ENCODE results near the gene WNT7B.
"Not testable (repeated sequence)": the region's sequence is repeated elsewhere in the genome, so short reads cannot be mapped to it uniquely, and the experiment has no call there.

WNT7B gene

DNA sequence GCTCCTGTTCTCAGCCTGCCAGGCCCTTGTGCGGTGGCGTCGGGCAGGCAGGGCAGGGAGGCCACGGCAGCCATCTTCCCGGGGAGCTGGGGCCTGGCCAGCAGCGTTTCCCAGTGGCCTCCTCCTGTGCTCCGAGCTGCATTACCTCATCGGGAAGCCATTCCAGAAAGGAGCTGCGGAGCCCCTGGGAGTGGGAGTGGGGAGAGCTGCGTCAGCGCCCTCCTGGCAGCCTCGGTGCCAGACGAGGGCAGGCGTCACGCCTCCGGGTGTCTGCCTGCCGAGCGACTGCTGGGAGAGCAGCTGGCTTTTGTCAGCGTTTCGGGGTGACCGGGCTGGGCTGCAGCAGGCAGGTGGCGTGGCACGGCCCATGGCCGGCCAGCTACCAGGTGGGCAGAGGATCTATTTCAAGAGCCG is 30.9 kb upstream of the WNT7B start:
- no peak for DNase-seq

DNA sequence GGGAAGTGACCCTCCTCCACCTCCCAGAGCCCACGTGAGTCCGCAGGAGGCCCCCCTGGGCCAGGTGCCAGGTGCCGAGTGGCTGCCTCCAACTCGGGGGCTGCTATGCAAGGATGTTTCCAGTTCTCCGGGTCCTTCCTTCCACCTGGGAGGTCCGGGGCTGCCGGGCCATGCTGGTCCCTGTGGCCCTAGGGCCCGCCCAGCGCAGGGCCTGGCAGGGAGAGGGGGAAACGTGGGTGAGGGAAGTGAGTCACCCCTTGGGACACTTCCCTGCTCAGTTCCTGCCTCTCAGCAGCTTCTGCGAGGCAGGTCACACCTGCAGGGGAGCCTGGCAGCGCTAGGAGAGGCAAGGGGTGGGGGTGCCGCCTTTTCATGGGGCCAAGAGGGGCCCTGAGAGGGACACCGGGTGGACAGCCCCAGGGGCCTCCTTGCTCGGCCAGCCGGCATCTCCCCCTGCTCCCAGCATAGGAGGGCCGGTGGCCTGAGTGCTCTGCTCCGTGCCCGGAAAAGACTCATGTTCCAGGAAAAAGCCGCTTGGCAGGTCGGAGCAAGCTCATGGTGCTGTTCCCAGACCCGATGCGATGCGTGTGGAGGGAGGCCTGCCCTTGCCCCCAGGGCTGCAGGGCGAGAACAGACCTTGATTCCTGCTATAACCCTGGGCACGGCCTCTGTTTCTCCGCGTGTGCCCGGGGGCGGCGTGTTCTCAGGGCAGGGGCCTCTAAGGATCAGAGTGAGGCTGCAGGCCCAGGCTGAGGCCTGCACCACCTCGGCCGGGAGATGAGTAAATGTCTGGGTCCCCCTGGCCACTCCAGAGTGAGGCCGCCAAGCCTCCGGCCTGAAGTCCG is 30.3 kb upstream of the WNT7B start:
- DNase-seq = no peak

GRCh38 chr22:46006379-46007002 is 29.5 kb upstream of the WNT7B start:
- peak; percentile 95 for DNase-seq

GRCh38 chr22:46005116-46005705 is 28.2 kb upstream of the WNT7B start:
- not testable (repeated sequence) for DNase-seq

DNA sequence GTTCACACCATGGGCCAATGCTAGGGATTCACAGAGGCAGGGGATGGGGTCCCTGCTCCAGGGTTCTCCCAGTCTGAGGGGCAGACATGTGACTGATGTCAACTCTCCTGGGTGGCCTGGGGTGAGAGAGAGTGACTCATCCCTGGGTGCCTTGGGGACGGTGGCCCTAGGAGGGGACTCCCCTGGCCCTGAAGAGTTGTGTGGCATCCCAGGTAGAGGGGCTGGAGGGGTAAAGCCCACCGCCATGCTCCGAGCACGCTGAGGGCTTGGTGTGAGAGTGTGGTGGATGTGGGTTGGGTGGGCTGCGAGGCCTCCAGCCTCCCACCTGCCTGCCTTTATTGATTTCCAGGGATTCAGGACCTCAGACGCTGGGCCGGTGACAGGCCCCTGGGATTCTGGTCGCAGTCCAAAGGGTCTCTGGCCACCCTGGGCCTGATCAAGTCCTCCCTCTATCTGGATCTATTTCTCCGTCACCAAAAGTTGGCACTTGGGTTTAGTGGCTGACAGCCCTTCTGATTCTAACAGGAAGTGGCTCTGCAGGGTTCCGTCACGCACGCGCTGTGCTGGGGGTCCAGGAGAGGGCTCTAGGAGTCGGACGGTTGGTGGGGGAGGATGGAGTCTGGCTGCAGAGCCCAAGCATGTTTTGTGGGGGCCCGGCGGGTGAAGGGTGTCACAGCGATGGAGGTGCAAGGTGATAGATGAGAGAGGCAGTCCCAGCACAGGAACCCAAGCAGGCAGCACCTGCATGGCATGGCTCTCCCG is 27.3 kb upstream of the WNT7B start:
- no peak for DNase-seq

DNA sequence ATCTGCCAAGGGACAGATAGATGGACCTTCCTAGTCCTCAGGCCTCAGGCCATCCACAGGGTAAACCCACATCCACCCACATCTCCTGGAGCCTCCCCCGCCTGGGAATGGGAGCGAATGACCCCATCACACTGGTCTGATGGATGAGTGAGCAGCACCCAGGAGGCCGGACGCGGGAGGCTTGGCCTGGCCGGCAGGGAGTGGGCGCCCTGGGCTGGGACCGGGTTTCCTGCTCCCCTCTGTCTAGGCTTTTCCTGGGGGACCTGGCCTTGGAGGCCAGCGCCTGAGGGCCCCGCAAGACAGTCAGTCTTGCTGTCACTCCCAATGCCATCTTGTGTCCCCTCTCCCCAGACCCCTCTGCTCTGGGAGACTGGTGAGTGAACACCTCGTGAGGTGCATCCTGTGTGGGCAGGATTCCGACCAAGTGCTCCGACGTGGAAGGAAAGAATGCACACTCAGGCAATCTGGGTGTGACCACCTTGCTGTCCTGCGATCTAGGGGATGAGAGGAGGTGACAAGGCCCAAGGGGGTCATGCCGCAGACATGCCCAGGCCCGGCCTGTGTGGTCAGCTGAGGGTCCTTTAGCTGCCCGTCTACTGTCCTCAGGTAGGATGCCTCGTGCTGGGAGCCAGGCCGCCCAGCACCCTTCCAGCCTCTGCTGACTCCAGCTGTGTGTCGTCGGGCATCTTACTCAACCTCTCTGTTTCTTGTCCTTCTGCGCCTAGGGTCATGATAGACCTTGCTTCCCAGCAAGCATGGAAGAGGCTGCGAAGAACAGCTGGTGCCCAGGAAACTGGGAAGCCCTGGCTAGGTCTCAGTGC is 26.5 kb upstream of the WNT7B start:
- no peak for DNase-seq

DNA sequence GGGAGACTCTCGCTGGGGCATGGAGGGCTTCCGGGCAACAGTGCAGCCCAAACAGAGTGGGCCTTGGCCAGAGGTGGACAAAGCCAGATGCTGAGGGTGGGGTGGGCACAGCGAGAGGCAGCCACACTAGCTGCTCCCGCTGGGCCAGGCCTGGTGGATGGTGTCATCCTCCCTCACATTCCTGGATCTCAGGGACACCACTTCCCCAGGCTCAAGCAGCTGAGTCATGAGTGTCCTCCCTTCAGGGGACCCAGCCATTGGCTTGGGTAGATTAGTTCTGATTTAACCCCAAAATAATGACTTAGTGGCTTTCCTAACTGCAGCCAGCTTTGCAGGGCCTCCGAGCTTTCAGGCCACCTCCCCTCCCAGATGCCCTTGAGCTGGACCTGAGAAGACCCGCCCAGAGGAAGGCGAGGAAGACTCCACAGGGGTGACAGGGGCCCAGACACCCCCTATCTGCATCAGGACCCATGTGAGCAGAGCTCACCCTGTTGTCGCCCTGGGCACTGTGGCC is 25.9 kb upstream of the WNT7B start:
- no peak for DNase-seq

DNA sequence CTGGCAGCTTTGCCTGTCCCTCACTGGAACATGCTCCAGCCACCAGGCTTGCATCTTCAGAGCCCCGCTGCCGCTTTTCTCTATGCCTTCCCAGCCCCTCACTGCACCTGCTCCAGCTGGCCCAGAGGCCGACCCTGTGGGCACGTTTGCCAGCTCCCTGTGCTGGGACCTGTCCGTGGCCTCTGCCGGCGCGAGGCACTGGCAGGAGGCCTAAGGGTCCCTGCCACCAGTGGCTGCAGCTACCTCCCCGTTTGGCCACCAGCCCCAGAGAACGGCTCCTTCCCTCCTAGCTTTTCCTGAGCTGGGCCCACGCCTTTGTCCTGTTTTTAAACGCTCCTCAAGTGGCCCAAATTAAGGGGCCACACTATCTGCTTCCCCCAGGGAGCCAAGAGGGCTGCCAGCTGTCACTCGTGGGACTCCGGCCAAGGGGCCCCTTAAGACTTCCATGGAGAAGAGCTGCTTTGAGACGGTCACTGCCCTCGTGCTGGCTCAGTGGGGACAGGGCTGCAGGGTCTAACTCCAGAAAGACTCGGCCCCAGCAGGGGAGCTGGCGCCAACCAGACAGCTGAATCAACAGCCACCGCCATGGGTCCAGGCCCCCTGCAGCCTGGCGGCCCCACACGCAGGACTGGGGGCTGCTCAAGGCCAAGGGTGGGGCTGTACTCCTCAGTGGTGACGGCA is 24.6 kb upstream of the WNT7B start:
- DNase-seq = no peak

- DNase-seq = no peak
These were observed 24.1 kb upstream of the WNT7B start for GRCh38 chr22:46001046-46001425.

- no peak for DNase-seq
These were observed 23.4 kb upstream of the WNT7B start for GRCh38 chr22:46000081-46001027.

- DNase-seq = no peak
These were observed 22.5 kb upstream of the WNT7B start for GRCh38 chr22:45999379-45999971.

DNA sequence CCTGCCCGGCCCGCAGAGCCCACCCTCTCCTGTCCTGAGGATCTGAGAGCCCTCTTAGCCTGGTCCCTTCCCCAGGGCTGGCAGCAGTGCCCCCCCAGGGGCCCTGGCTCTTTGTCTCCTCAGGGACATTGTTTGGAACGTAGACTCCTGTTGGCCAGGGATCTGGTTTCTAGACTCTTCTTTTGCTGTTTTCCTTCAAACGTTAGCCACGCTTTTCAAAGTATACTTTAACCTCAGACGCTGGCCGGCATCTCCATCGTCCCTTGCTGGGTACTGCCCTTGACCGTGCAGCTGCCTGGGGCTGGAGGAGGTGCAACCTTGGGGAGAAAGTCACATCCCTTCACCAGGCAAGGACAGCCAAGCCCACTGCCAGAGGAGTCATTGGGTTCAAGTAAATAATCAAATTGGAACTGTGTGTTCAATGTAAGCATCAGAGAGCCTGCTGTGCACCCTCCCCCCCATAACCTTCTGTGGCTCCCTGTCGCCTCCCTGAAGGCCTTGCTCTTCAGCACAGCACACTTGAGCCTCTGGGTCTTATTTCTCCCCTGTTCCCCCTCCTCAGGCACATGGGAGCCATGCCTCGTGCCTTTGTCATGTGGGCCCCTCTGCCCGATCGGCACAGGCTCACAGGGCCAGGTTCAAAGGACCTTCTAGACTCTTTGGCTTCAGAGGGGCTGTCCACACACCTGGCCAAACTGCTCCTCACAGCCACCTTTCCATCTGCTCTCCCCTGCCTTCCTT is 21.8 kb upstream of the WNT7B start:
- DNase-seq = no peak

DNA sequence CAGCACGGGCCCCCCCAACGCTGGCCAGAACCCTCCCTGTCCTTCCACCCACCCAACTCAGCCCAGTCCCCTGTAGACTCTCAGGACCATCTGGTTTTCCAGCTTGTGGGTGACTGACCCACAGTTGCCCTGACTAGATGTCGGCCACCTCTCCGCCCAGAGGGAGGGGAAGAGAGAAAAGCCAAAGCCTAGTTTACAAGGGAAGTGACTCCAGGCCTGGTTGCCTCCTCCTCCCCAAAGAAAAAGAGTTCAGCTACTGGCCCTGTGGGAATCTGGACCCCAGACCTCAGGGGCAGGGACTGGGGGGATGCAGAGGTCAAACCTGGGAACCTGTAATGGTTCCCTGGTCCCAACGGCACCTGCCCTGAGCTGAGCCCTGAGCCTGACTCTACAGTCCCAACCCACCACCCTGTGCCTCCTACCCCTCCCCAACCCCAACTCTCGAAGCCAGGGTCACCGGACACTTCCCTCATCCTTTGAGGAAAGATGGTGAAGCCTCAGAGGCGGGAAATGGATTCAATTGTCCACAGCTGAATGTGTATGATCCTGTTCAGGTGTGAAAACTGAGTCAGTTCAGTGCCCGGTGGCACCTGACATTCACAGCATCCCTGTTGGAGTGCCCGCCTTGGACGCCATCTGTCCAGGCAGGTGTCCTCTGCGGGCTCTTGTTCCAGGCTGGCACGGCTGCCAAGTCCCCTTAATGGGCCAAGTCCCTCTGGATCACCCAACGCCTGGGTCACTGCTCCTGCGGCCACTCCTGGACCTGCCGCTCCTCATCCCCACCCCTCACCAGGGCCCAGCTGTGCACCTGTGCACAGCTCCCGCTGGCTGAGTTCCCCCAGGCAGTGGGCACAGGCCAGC is 21.0 kb upstream of the WNT7B start:
- no peak for DNase-seq

- DNase-seq = no peak
These were observed 20.3 kb upstream of the WNT7B start for GRCh38 chr22:45997077-45997776.

GRCh38 chr22:45996241-45997076 is 19.5 kb upstream of the WNT7B start:
- no peak for DNase-seq

DNA sequence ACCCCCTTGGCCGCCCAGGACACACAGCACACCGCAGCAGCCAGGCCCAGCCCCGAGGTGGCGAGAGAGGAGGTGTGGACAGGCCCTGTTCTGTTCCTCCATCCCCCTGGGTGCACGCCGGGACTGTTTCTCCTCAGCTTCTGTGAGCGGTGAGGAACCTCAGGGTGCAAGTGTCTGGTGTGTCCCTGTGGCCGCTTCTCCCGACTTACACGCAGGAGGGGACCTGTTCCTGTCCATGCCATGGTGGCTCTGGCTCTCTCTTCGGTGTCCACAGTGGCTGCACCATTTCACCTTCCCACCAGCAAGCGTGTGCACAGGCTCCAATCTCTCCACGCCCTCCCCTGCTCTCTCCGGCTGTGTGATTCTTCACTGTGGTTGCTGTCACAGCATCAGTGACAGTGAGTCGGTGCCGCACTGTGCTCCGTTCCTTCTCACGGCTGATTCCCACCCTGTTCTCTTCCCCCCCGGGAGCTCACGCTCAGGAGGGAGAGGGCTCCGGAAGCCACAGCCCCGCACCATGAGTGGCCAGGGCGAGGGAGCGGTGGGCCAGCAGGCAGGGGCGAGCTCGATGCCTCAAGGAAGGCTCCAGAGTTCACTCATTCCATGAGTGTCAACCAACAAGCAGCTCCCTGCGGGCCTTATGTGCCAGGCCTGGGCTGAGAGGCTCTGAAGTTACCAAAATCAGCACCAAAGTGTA is 18.6 kb upstream of the WNT7B start:
- DNase-seq = no peak
